GM12872 (cell line): ENCODE data around the gene MRPS27.

Experiments used
- CTCF ChIP-seq: IDR thresholded peaks from 3 replicates; pipeline ENCODE4 v1.5.1; 2011; ENCODE audit warnings: low read depth, mild to moderate bottlenecking, low read length, moderate library complexity; ENCODE audit not compliant: insufficient read depth

Gene MRPS27

DNA sequence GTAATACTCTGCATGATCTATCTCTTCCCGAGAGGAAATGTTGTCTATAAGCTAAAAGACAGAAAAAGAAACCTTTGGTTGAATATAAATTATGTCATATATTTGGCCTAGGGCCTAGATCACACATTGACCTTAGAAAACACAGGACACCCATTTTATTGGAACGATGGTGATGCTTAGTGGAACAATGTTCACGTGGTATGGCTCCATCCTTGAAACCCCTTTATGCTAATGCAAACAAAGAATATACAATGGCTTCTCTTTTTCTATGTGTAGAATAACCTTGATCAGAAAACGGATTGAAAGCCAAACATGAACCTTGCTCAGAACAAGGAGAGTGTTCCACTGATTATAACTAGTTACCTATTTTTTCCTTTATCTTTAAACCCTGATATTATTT is 24.5 kb downstream of the MRPS27 start:
- no peak for TF ChIP-seq CTCF

DNA sequence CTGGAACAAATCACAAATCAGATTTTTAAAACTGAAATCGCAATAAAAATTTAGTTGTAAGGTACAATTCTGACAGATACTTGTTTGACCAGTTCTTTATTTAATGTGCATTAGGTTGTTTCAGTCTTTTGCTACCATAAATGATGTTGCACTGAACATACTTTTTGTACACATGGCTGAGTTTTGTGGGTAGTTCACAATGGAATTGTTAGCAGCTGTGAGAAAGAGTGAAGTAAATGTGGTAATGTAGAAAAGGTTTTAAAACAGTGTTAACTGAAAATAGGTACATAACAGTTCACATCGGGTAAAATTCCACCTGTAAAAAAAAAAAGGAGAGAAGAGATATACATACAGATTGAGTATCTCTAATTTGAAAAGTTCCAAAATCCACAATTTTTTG is 25.6 kb downstream of the MRPS27 start:
- no peak for TF ChIP-seq CTCF

GRCh38 chr5:72293495-72294055 is 26.5 kb downstream of the MRPS27 start:
- no peak for TF ChIP-seq CTCF

GRCh38 chr5:72292411-72292810 is 27.6 kb downstream of the MRPS27 start:
- no peak for TF ChIP-seq CTCF

- no peak for TF ChIP-seq CTCF
These were observed 28.4 kb downstream of the MRPS27 start for GRCh38 chr5:72291601-72292000.

DNA sequence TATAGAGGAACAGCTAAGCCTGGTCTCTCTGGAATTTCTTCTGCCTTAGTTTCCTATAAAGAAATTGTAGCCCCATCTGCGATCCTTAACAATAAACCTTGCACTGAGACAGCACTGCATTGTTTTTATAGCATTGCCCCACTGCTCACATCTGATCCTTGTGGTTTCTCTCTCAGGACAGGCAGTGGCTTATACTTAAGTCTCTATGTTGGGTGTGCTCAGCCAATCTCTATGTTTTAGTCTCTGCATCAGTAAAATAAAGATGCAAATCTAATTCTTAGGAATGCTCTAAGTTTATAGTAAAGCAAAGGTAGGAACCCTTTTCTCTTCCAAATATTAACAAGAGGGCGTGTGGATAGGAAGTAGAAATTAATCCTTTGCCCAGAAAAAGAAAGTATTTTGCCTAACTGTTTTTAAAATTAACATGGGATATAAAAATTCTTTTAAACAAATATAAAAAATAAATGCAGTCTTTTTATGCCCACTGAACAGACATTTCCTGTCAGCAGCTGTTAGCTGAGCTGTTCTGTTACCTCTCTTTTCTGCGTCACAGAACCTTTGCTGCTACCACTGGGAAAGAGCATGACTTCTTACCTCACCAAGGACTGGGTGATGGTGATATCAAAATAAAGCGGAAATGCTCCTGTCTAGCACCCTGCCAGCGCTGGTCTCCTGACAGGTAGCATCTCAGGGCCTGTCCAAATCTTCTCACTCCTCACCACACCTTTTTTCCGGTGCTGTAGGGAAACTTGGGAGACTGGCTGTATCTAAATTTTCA is 29.5 kb downstream of the MRPS27 start:
- TF ChIP-seq CTCF: no peak

- TF ChIP-seq CTCF: no peak
These were observed 31.1 kb downstream of the MRPS27 start for GRCh38 chr5:72288924-72289323.
